Measurements from ENCODE around the gene S1PR5.

DNA sequence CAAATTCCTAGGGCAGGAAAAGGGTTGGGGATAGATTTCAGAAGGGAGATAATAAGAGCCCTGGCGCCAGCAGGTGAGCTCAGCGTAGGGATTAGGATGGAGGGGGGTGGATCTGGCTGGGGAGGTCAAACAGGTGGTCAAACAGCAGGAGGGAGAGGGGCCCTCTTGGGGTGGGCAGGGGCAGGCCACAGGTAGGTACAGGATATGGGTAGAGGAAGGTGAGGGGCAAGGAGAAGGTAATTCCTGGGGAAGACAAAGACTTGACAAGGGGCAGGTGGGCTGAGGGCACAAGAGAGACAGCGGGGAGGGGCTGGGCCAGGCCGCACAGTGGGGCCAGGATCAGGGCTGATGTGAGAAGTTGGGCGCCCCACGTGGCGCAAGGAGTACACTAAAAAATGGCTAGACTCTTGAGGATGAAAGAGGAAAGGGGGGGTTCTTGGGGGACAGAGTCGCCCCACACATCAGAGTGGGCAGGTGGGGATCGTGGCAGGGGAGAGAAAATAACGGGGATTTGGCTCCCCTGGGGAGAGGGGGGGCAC, 47.9 kb upstream of the S1PR5 start:
- TF ChIP-seq SP1 (IDR thresholded peaks at IDR 0.05) (no peak), LEF1 (IDR thresholded peaks at IDR 0.05; ENCODE audit: borderline replicate concordance) (no peak), FOXA1 (IDR thresholded peaks at IDR 0.05) (no peak), TARDBP (IDR thresholded peaks at IDR 0.05) (no peak), ARNT (IDR thresholded peaks at IDR 0.05) (no peak), FOXK2 (IDR thresholded peaks at IDR 0.05) (no peak), HDGF (IDR thresholded peaks at IDR 0.05; ENCODE audit: borderline replicate concordance) (no peak), BHLHE40 (IDR thresholded peaks at IDR 0.05; ENCODE audit: borderline replicate concordance) (no peak), SUZ12 (IDR thresholded peaks at IDR 0.05) (no peak), FOXM1 (IDR thresholded peaks at IDR 0.05; ENCODE audit: borderline replicate concordance) (no peak), CTBP1 (IDR thresholded peaks at IDR 0.05; ENCODE audit: borderline replicate concordance) (no peak)

All from HEK293T (cell line).